Measurements from ENCODE around the gene LDLRAD3. TPM values are rescaled to one million over a fixed set of nuclear protein-coding genes. Genes with fewer than 3 reads are reported as not detected.

The LDLRAD3 gene
- total RNA-seq, 4 donors from 2014 or later: 39.7 to 50.9 (median 46.0) TPM

- Histone ChIP-seq H3K4me3 (no peak overlapping the region), H3K27me3 (no peaks in the 10 kb centered on the region), H3K36me3 (peaks cover 33% of the 10 kb centered on the region), H3K9me3 (no peaks in the 10 kb centered on the region), H3K27ac (no peak overlapping the region), H3K4me1 (peaks cover 5% of the 10 kb centered on the region)
- 77% methylated on average over 6 of the region's 6 CpGs for WGBS
- no peak for TF ChIP-seq POLR2A (IDR thresholded peaks at IDR 0.05)
- no peak for TF ChIP-seq POLR2AphosphoS5 (IDR thresholded peaks at IDR 0.05)
- no peak for TF ChIP-seq EP300 (IDR thresholded peaks at IDR 0.05)
- no peak for TF ChIP-seq CTCF (IDR thresholded peaks at IDR 0.05)
- DNase-seq (ENCODE audit: low spot score in 2 of 2): no peak
Measured at GRCh38 chr11:36086366-36086765, 142.5 kb downstream of the LDLRAD3 start.

GRCh38 chr11:36088266-36088972 is 144.6 kb downstream of the LDLRAD3 start:
- Histone ChIP-seq H3K27me3 (no peaks in the 10 kb centered on the region), H3K27ac (no peak overlapping the region), H3K4me1 (peaks cover 5% of the 10 kb centered on the region), H3K4me3 (no peak overlapping the region), H3K36me3 (peaks cover 30% of the 10 kb centered on the region), H3K9me3 (no peaks in the 10 kb centered on the region)
- 58% methylated on average over 6 of the region's 6 CpGs for WGBS
- no peak for TF ChIP-seq CTCF (IDR thresholded peaks at IDR 0.05)
- TF ChIP-seq POLR2AphosphoS5 (IDR thresholded peaks at IDR 0.05): no peak
- TF ChIP-seq EP300 (IDR thresholded peaks at IDR 0.05): no peak
- TF ChIP-seq POLR2A (IDR thresholded peaks at IDR 0.05): no peak
- no peak for DNase-seq (ENCODE audit: low spot score in 2 of 2)

GRCh38 chr11:36089920-36090319 is 146.1 kb downstream of the LDLRAD3 start:
- TF ChIP-seq EP300 (IDR thresholded peaks at IDR 0.05) (no peak), POLR2A (IDR thresholded peaks at IDR 0.05) (no peak), CTCF (IDR thresholded peaks at IDR 0.05) (no peak), POLR2AphosphoS5 (IDR thresholded peaks at IDR 0.05) (no peak)
- H3K4me3 ChIP-seq: no peak overlapping the region
- no peak overlapping the region for H3K27ac ChIP-seq
- H3K9me3 ChIP-seq: no peaks in the 10 kb centered on the region
- H3K36me3 ChIP-seq: peaks cover 26% of the 10 kb centered on the region
- no peaks in the 10 kb centered on the region for H3K27me3 ChIP-seq
- no peak for DNase-seq (ENCODE audit: low spot score in 2 of 2)
- peaks cover 5% of the 10 kb centered on the region for H3K4me1 ChIP-seq

- peaks cover 5% of the 10 kb centered on the region for H3K4me1 ChIP-seq
- H3K9me3 ChIP-seq: no peaks in the 10 kb centered on the region
- no peak overlapping the region for H3K27ac ChIP-seq
- H3K27me3 ChIP-seq: no peaks in the 10 kb centered on the region
- DNase-seq (ENCODE audit: low spot score in 2 of 2): no peak
- no peak for TF ChIP-seq POLR2A (IDR thresholded peaks at IDR 0.05)
- H3K36me3 ChIP-seq: peaks cover 24% of the 10 kb centered on the region
- 83% methylated on average over 10 of the region's 10 CpGs for WGBS
- H3K4me3 ChIP-seq: no peak overlapping the region
Measured at GRCh38 chr11:36090356-36091109, 146.7 kb downstream of the LDLRAD3 start.

GRCh38 chr11:36091256-36091811 is 147.5 kb downstream of the LDLRAD3 start:
- Histone ChIP-seq H3K27ac (no peak overlapping the region), H3K4me1 (peaks cover 5% of the 10 kb centered on the region), H3K4me3 (no peak overlapping the region), H3K36me3 (peaks cover 25% of the 10 kb centered on the region), H3K9me3 (no peaks in the 10 kb centered on the region), H3K27me3 (no peaks in the 10 kb centered on the region)
- 74% methylated on average over 7 of the region's 7 CpGs for WGBS
- TF ChIP-seq CTCF (IDR thresholded peaks at IDR 0.05): no peak
- TF ChIP-seq POLR2AphosphoS5 (IDR thresholded peaks at IDR 0.05): no peak
- no peak for TF ChIP-seq EP300 (IDR thresholded peaks at IDR 0.05)
- no peak for TF ChIP-seq POLR2A (IDR thresholded peaks at IDR 0.05)
- DNase-seq (ENCODE audit: low spot score in 2 of 2): no peak

Measured in suprapubic skin (tissue), 4 donors.